COLO829 (cell line): Measurements from ENCODE around the gene PHOX2A.

ENCODE experiments used
- DNase-seq: peaks from one replicate; pipeline ENCODE4 v3.0.0; 2012; ENCODE audit warnings: low spot score

Gene PHOX2A

DNA sequence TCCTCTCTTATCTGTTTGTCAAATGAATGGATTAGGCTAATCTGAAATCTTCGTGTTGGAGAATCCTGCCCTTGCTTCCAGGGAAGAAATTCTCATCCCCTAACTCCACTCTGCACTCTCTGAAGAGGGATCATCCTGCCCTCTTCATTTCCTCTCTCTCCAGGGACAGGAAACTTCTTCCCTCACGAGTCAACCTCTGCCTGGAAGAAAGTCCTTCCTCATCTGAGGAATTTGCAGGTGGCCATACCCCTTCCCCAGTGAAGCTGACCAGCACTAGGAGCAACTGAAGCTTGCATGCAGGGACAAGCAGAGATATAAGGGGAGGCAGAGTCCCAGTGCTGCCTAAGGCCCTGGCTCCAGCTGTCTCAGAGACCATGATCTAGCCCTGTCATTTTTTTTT lies 3.6 kb upstream of the PHOX2A start:
- DNase-seq = no peak

DNA sequence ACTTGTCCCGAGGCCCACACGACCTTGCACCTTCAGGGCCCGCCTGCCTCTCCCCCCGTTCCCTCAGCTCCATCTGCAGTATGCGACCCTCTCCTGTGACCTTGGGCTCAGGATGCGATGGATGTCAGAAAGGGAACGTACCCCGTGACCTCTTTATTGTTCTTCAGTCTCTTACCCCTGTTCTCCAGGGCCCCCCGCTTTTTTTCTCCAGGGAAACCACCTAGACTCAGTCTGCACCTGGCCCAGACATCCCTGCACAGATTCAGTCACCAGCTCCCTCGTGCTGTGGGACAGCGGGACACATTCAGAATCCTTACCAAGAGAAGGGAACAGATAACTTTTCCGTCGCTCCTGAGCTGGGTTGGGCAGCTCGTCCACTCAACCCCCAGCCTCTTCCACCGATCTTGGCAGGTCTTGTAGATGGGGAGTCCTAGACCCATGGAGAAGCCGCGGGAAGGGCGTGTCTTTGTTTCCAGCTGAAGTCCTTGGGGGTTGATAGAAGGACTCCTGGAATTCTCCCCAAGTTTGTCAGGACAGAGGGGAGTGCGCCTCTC lies 1.4 kb upstream of the PHOX2A start:
- DNase-seq = no peak

DNA sequence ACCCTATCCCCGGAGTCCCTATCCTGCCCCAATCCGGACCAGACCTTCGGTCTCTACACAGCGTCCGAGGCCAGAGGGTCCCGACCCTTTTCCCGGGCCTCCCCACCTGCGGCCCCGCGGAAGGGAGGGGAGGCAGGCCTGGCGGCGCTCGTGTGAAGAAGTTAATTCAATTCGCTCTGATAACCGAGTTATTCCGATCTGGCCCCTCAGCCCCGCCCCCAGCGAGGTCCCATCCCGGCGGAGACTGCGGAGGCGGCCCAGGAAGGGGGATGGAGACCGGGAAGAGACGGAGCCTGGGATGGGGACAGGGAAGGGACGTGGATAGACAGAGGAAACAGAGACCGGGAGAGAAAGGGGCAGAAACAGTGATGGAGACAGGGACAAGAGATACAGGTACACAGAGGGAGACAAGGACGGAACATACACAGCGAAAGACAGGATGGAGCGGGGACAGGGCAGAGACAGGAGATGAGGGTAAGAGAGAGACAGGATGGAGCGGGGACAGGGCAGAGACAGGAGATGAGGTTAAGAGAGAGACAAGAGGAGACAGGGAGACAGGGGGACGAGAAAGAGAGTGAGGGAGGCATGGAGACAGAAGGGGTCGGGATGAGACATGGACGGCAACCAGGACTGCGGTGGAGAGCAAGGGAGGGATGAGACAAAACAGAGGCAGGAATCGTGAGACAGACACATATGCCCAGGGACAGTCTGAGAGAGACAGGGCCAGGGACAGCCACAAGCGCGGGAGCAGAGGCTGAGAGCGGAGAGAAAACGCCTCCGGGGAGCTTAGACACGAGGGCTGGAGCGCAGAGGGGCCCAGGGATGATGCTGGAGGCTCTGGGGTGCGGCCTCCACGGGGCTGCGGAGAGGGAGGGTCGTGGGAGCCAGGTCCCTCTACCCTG lies 636 bp upstream of the PHOX2A start:
- DNase-seq = no peak

DNA sequence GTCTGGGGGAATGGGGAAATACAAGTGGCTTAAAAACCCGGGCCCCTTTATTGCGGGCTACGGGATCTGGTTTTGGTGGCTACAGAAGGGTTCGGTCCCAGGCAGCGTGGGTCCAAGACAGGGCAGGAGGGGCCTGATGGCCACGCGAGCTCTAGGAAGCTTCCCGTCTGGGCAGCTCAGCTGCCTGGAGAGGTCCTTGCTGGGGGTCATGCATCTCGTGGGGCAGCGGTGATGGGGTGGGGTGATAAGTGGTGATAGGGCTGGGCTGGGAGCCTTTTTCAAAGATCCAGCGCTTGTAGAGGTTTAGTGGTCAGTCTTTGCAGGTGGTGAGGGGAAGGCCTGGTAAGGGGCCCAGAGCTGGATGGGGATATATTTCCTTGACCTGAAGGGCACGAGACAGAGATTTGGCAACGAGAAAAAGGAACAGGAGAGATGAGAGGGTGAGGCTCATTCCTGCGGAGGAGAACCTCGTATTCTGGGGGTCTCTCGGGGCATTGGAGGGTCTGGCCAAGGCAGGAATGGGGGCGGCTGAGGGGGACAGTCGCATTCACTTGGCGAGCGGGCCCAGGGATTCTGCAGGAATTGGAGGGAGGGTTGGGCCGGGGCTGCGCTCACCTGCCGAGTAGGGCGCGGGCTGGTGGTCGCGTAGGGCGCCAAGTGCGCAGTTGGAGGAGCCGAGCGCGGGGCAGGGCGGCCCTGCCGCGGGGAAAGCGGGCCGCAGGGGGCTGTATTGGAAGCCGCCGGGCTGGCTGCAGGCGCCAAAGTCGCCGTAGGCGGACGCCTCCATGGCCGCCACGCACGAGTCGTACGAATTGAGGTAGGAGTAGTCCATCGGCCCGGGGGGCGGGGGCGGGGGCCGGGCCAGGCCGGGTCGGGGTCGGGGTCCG lies 560 bp downstream of the PHOX2A start:
- DNase-seq = no peak

DNA sequence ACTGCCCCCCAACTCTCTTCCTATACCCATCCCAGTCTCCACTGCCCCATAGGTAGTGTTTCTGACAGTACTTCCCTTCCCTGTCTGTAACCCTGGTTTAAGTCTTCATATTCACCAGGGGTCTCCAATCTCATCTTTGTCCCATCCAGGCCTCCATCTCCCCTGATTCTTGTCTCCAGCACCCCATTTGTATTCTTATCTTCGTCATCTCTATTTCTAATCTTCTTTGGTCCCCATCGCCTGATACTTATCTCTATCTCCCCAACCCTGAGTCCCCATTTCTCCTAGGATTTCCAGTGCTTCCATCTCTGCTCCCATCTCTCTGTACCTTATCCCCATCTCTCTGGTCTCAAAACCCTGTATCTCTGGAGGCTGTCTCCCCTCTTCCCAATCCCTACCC lies 1.8 kb downstream of the PHOX2A start:
- no peak for DNase-seq

DNA sequence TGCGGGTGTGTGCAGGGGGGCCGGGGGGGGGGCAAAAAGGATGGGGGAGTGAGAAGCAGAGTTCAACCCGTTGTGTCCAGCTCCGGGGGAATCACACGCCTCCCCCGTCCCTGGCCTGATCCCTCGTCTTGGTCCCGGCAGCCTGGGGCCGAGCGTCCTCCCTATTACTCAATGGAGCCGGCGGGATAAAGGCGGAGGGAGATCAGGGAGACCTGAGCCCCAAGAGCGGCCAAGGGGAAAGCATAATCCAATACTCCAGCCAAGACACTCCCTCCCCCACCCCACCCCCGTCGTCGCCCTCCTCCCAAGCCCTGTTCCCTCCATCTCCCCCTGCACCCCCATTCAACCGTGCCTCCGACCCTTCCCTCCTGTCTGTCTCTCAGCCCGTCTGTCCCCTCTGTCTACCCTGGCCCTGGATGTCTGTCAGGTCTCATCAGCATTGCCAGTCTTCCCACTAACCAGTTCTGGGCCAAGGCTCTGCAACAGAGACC lies 2.6 kb downstream of the PHOX2A start:
- no peak for DNase-seq

DNA sequence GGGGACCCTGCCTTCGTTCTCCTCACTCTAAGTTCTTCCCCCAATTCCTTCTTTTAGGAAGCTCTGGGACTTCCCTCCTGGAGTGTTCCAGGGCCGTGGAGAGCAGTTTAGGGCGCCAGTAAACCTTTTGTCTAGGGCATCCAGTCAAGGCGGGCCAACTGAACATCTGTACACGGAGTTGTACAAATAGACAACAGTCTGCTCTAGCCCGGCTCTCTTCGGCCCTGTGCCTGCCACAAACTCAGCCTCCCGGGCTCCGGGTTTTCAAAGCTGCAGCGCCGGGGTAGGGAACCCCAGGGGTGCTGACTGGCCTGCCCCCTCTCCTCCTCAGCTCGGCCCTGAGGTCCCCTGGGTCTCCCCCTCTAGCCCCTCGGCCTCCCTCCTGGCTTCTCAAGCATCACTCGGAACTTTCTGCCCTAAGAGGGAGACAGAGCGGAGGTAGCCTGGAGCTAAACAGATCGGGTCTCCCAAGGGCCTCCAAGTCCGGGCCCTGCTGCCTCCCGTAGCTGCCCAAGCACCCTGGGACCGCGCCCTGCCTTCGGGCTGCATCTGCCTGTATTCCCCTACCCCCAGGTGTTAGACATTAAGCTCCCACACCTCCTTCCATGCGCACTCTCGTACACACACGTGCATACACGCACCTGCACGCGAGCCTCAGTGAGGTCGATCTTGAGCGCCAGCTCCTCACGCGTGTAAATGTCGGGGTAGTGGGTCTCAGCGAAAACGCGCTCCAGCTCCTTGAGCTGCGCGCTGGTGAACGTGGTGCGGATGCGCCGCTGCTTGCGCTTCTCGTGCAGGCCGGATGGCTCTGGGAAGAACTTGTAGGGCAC lies 3.3 kb downstream of the PHOX2A start:
- no peak for DNase-seq

DNA sequence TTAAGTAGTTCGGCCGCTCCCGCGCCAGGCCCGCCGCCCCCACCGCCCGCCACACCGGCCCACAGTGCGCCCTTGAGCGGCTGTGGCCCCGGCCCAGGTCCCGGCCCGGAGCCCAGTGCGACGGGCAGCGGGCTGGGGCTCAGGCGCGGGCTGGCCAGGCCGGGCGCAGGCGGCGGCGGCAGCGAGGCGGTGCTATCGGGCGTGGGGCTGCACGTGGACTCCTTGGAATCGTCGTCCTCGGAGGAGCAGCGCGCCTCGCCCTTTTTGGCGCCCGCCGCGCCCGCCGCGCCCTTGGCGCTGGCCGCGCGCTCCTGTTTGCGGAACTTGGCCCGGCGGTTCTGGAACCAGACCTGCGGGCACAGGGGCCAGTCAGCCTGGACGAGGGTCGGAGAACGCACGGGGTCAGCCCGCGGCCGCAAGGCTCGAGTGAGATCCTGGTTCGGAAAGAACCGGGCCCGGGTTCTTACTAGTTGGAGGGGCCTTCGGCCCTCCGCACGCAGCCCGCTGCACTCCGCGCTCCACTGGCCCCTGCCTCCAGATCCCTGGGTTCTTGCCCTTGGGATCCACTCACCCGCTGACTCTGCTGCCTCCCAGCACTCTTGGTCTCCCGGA lies 4.0 kb downstream of the PHOX2A start:
- DNase-seq = no peak

DNA sequence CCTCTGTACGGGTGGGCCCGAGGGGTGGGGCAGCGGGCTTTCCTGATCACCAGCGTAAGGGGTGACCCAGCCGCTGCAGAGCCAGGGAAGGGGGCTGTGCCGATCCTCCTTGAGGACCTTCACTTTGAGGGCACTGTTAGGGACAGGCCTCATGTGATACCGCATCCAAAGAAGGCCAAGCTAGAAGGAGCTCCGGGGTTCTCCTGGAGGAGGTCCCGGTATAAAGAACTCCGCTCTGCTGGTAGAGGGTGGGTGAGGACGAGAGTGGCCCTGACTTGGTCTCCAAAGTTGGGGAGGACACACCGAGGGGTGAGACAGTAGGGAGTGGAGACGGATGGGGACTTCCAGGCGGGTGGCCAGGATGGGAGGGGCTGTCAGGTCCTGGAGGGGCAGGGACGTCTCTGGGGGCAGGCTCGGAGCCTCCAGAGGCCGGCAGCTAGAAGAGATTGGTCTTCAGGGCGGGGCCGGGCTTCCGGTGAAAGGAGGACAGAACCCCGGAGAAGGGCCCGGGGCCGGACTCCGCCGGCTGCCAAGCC lies 4.6 kb downstream of the PHOX2A start:
- DNase-seq = no peak

DNA sequence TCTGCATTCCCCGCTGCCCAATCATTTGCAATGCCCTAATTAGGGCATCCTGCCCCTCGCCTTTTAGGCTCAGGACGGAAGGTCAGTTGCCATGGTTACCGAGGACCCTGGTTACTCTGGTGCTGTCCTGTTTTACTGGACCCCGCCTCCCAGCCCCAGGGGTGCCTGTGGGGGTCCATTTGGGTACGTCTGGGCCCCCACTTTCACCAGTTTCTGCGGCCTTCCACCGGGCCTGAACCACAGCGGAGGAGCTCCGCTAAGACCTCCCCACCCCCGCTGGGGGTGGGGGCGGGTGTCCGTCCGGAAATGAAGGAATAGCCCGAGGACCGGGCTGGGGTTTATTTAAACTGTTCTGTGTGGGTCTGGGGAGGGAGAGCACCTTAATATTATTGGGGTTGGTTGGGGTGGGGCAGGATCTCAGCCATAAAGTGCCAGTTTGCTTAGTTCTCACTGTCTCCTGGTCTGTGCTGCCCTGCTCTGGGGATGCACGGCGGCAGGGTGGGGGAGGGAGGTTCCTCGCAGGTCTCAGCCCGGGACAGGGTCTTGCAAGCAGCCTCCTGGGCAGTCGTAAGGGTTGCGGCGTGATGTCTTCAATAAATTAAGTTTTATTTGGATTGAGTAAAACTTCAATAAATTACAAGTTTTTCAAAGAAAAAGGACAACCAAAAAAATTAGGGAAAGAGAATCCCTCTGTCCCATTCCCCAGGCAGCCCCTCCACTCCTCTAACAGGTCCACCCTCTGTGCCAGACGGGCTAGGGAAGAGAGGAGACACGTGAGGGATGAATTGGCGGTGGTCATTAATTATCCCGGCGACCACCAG lies 5.3 kb downstream of the PHOX2A start:
- DNase-seq = no peak

DNA sequence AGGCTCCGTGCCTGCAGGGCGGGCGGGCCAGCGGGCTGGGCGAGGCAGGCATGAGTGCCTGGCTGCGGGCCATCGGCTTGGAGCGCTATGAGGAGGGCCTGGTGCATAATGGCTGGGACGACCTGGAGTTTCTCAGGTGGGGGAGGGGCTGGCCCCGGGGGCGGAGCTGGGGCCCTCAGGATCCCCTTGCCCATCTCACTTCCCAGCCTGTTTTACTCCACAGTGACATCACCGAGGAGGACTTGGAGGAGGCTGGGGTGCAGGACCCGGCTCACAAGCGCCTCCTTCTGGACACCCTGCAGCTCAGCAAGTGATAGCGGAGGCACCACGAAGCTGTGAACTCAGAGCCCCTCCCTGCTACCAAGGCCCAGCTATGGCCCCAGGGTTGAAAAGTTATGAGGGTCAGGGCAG lies 5.9 kb downstream of the PHOX2A start:
- peak; percentile 62 for DNase-seq

DNA sequence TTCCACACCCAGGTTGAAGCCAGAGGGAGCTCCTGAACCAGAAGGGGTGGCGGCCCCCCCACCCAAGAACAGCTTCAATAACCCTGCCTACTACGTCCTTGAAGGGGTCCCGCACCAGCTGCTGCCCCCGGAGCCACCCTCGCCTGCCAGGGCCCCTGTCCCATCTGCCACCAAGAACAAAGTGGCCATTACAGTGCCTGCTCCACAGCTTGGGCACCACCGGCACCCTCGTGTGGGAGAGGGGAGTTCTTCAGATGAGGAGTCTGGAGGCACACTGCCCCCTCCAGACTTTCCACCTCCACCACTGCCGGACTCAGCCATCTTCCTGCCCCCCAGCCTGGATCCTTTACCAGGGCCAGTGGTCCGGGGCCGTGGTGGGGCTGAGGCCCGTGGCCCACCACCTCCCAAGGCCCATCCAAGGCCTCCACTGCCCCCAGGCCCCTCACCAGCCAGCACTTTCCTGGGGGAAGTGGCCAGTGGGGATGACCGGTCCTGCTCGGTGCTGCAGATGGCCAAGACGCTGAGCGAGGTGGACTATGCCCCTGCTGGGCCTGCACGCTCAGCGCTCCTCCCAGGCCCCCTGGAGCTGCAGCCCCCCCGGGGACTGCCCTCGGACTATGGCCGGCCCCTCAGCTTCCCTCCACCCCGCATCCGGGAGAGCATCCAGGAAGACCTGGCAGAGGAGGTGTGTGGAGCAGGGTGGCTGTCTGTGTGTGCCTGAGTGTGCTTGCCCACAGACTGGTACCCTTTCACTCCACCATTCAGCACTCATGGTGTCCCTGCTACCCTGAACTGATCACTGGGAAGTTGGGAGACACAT lies 6.7 kb downstream of the PHOX2A start:
- DNase-seq = no peak

DNA sequence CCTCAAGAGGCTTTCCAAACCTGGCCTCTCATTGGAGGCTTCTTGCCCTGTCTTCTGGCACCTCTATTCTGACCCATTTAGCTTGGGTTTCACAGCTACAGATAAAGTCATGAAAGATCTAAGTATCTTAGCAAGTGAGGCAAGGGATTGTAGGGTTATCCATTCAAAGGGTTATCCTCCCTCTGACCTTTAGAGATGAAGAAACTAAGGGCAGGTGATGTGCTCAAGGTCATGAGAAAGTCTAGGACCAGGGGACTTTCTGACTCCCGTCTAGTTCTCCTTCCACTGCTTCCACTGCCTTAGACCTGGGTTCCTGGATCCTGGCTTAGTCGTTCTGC lies 7.2 kb downstream of the PHOX2A start:
- DNase-seq = no peak

DNA sequence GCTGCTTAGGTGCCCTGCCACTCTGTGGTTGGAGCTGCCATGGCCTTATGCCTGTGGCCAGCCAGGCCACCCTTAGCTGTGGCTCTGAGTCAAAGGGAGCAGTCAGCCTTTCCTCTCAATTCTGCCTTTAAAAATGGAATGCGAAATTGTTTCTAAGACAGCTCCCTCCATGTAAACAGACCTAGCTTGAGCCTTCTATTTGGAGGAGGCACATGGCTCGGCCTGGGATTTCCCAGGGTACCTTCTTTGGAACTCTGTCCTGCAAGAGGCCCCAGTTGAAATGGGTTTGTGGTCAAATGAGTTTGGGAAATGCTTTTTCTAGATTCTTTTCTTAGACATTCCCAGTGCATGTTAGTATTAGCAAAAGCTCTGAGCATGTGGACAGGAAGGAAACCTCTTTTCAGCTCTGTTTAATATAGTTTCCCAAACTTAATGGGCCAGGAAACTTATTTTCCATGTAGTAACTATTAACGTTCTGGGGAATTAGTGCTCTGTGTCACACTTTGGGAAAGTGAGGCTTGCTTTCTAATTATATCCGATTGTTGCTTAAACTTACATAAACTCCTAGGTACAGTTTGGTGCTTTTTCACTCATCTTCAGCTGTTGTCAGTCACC lies 7.8 kb downstream of the PHOX2A start:
- no peak for DNase-seq

DNA sequence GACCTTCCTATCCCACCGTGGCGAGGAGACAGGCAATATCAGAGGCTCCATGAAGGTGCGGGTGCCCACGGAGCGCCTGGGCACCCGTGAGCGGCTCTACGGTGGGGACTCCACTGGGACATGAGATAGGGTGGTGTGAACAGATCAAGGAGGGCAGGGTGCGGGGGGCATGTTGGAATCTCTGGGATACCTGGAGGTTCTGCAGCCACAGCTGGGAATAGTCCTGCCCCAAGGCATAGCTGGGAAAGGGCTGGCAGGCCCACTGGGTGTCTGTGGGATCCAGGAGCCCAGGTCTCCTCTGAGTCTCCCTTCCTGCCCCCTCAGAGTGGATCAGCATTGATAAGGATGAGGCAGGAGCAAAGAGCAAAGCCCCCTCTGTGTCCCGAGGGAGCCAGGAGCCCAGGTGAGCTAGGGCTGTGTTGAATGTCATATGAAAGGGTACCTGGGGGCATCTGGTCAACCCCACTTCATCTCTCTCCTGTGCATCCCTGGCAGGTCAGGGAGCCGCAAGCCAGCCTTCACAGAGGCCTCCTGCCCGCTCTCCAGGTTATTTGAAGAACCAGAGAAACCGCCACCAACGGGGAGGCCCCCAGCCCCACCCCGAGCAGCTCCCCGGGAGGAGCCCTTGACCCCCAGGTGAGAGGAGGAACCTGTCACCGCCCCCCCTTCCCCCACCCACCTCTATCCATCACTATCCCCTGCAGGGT lies 8.5 kb downstream of the PHOX2A start:
- DNase-seq = no peak

DNA sequence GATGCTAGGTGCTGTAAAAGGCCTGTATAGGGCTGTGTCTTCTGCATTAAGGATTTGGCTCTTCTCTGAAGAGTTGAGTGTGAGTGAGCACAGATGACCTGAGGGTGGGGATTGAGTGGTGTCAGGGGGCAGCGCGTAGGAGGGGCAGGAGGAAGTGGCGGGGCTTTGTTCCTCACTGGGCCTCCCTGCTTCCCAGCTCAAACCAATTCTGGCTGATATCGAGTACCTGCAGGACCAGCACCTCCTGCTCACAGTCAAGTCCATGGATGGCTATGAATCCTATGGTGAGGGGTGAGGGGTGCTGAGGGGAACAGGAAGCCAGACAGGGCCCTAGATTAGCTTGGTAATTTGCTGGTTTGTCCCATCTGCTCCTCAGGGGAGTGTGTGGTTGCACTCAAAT lies 9.1 kb downstream of the PHOX2A start:
- no peak for DNase-seq

DNA sequence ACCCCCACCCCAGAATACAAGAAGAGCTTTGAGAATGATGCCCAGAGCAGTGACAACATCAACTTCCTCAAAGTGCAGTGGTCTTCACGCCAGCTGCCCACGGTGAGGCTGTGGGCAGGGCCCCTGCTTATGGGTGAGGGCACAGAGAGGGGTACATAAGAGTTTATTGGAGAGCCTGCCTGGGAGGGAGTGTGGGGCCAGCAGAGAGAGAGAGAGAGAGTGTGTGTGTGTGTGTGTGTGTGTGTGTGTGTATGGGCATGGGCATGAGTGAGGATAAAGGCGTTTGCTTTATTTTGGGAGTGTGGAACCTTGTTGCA lies 9.5 kb downstream of the PHOX2A start:
- no peak for DNase-seq

DNA sequence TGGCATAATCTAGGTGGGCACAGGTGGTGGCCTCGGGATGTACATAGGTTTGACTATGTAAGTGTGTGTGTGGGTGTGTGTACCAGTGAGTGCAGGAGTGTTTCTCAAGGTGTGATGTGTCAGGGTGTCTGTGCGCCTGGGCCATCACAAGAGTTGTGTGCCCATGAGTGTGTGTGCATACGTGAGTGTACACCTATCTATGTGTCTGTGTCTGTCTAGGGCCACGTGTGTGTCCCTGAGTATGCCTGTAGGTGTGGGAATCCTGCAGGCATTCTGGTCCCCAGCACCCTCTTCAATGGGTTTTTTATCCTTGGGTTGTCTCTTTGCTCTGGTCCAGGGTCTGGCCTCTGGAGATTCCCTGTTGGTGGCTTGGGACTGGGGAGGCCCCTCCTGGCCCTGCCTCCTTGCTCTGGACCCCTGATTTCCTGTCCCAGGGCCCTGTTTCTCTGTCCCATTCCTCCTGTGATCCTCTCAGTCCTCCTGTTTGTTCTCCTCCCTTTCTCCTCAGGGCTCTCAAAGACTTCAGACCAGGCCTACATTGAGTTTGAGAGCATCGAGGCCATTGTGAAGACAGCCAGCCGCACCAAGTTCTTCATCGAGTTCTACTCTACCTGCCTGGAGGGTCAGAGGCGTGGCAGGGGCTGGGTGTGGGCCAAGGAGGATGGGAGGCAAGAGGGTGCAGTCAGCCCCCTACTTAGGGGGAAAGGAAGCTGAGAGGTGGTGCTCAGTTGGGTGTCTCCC lies 10.0 kb downstream of the PHOX2A start:
- no peak for DNase-seq
